K562 (cell line): Measurements from ENCODE around the gene ZNF865. TPM values are rescaled to one million over a fixed set of nuclear protein-coding genes. Genes with fewer than 3 reads are reported as not detected.

ENCODE experiments used
- CSDE1 ChIP-seq, 2 experiments: fragments of 450-650 bp; IDR thresholded peaks; 2 replicates each; pipeline ENCODE4 v1.6.1; 2016; ENCODE audit warnings: mild to moderate bottlenecking in 1 of 2
- HBP1 ChIP-seq: fragments of 450-650 bp; formaldehyde crosslinking; IDR thresholded peaks from 2 replicates; pipeline ENCODE4 v1.4.0; 2022; ENCODE audit warnings: missing genetic modification characterization
- HIVEP1 ChIP-seq: fragments of 250-450 bp; sonication (Bioruptor Pico); IDR thresholded peaks from 2 replicates; pipeline ENCODE4 v1.4.0; 2020; ENCODE audit warnings: mild to moderate bottlenecking
- LARP7 ChIP-seq: fragments of 450-650 bp; IDR thresholded peaks from 2 replicates; pipeline ENCODE4 v1.6.1; 2016
- MYC ChIP-seq, 2 experiments: fragments of 250-450 bp in 1 of 2; sonication (Bioruptor Pico) in 1 of 2; IDR thresholded peaks; 2 replicates each; pipeline versions ENCODE4 v1.5.1 to v1.6.1; 2012 to 2021; ENCODE audit warnings: low read depth in 2 of 2, borderline replicate concordance in 1 of 2, improper control_type of control experiment in 1 of 2, low read length in 1 of 2, mild to moderate bottlenecking in 1 of 2, moderate library complexity in 1 of 2
- OTX1 ChIP-seq: fragments of 450-650 bp; formaldehyde crosslinking; IDR thresholded peaks from 2 replicates; pipeline ENCODE4 v1.4.0; 2022; ENCODE audit warnings: mild to moderate bottlenecking
- PKNOX1 ChIP-seq: fragments of 450-650 bp; IDR thresholded peaks from 2 replicates; pipeline ENCODE4 v1.6.1; 2016
- POLR2B ChIP-seq: fragments of 450-650 bp; IDR thresholded peaks from 2 replicates; pipeline ENCODE4 v1.6.1; 2018; ENCODE audit warnings: low read depth; ENCODE audit not compliant: partially characterized antibody
- SPI1 ChIP-seq: IDR thresholded peaks from 2 replicates; pipeline ENCODE4 v1.6.1; 2011; ENCODE audit warnings: low read depth, low read length, control low read depth, borderline replicate concordance
- SUPT5H ChIP-seq: fragments of 450-650 bp; IDR thresholded peaks from 2 replicates; pipeline ENCODE4 v1.6.1; 2016
- ZBTB40 ChIP-seq, 2 experiments: fragments of 450-650 bp in 1 of 2; sonication (generic) in 1 of 2; formaldehyde crosslinking in 1 of 2; IDR thresholded peaks; 2 replicates each; pipeline versions ENCODE4 v1.7.1 to v1.9.0; 2016 to 2022; ENCODE audit warnings: inconsistent platforms in 1 of 2, mild to moderate bottlenecking in 1 of 2, missing genetic modification reagents in 1 of 2
- ZC3H4 ChIP-seq: sonication (generic); formaldehyde crosslinking; IDR thresholded peaks from 2 replicates; pipeline ENCODE4 v1.9.0; 2021; ENCODE audit warnings: missing genetic modification reagents, borderline replicate concordance
- ZFP30 ChIP-seq: fragments of 250-450 bp; sonication (Bioruptor Pico); IDR thresholded peaks from 2 replicates; pipeline ENCODE4 v1.8.0; 2022; ENCODE audit warnings: moderate library complexity, mild to moderate bottlenecking, inconsistent platforms, borderline replicate concordance
- ZNF436 ChIP-seq: fragments of 250-450, 450-650 bp; sonication (Bioruptor Pico); formaldehyde crosslinking; IDR thresholded peaks from 2 replicates; pipeline ENCODE4 v1.7.0; 2020; ENCODE audit warnings: mild to moderate bottlenecking
- polyA plus RNA-seq, 8 experiments: library from polyadenylated mRNA; depleted of rRNA in 4 of 8; stranded (reverse) in 5 of 8; unstranded in 3 of 8; fragments of >200 nt; fragmentation: Nextera tagmentation in 2 of 8; fragmentation: Illumina TruSeq in 1 of 8; extraction: Ambion mirVana in 2 of 8; extraction: Trizol in 1 of 8; gene quantifications; 2 replicates each; pipeline versions ENCODE4 v1.2.1 to v1.2.3, GENCODE V29; 2011 to 2014; ENCODE audit warnings: inconsistent platforms in 1 of 8, missing spikeins in 1 of 8
- total RNA-seq, 7 experiments: library from RNA; depleted of rRNA in 6 of 7; stranded (reverse); fragments of >200 nt in 6 of 7; fragmentation: Illumina TruSeq in 2 of 7; extraction: Trizol in 2 of 7; gene quantifications; 2 replicates each; pipeline versions ENCODE4 v1.2.1 to v1.2.3, GENCODE V29; 2011 to 2021; ENCODE audit warnings: low replicate concordance in 1 of 7

ZNF865 gene
- total and polyA plus RNA-seq, 9 of the 15 experiments (the other 6 are each of a cell fraction or from before 2014, with no cell fraction given) = 0.40 to 18.8 (median 1.6) TPM; not detected in 2

DNA sequence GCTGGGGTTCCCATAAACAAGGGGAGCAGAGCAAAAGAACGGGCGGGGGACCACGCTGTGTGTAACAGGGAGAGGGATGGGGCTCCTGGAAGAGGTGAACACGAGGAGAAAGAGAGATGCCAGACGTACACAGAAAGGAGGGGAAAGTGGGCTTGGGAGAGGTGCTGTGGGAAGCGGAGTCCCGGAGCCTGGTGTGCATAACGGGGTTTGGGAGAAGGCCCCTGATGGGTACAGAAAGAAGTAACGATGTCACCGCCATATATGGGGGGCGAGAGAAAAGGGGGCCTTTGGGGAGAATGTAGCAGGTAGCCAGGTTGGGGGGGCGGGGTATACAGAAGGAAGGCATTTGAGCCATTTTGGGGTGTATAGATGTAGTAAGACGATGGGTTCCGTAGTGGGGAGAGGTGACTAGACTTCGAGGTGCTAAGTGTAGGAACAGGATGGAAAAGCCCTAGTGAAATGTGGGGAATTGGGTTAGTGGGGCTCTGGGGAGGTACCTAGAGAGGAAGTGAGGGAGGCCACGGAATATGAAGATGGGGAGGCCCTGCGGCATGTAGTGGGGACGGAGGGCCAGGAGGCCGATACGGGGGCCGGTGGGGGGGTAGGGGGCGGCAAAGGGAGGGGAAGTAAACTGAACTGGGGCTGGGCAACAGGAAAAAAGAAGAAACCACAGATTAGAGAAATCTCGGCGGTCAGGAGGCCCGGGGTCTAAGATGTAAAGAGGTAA is 36.1 kb downstream of the ZNF865 start (continued):
- peak; percentile 59 for TF ChIP-seq POLR2B
- 0 out of 2 replicates have a peak, but pooled peaks have one; percentile 8 for TF ChIP-seq HIVEP1 (CRISPR knock-in tag)
- TF ChIP-seq PKNOX1 = no peak
- peak; percentile 43; the same call in 1 of the 2 replicates for TF ChIP-seq ZBTB40 (IDR thresholded peaks at IDR 0.05)
- TF ChIP-seq ZBTB40 (CRISPR knock-in tag; IDR thresholded peaks at IDR 0.05) = no peak
- peak; percentile 55 for TF ChIP-seq SUPT5H
- peak; percentile 53; the same call in 1 of the 2 replicates for TF ChIP-seq SPI1
- no peak for TF ChIP-seq MYC (IDR thresholded peaks at IDR 0.05; ENCODE audit: low read depth, low read length)
- peak; percentile 86; the same call in 1 of the 2 replicates for TF ChIP-seq MYC (CRISPR knock-in tag; IDR thresholded peaks at IDR 0.05; ENCODE audit: borderline replicate concordance, low read depth)
- no peak for TF ChIP-seq ZFP30 (CRISPR knock-in tag)
- TF ChIP-seq ZNF436 = no peak
- peak; percentile 12; the same call in 1 of the 2 replicates for TF ChIP-seq LARP7
- TF ChIP-seq HBP1 (CRISPR knock-in tag) = peak; percentile 59; the same call in 1 of the 2 replicates
- TF ChIP-seq CSDE1 (IDR thresholded peaks at IDR 0.05) = no peak
- peak; percentile 59; the same call in 1 of the 2 replicates for TF ChIP-seq OTX1 (CRISPR knock-in tag)
- TF ChIP-seq ZC3H4 = no peak
